Measurements from ENCODE around the gene MAP4K3. TPM values are rescaled to one million over a fixed set of nuclear protein-coding genes. Genes with fewer than 3 reads are reported as not detected.

MAP4K3 gene
- total and polyA plus RNA-seq, 11 donors: 14.5 to 45.4 (median 33.4) TPM

- H3K27ac ChIP-seq: peak overlapping the region; percentile 27 to 83 (median 55)
- H3K4me1 ChIP-seq: peaks cover 4 to 61% (median 46%) of the 10 kb centered on the region in 12 donors
- TF ChIP-seq POLR2A (IDR thresholded peaks at IDR 0.05) (no peak), CTCF (IDR thresholded peaks at IDR 0.05) (peak; percentile 47 to 82 (median 63))
- intact Hi-C loops (cut with DNase I): loop anchor here (1.0 to 10.0 kb wide), 19 partner anchors 52 to 355 kb away; partner anchors contain the start of gene MAP4K3 (in 6 of the 10)
- peak; percentile 62 to 81 (median 75) for ATAC-seq
- DNase-seq: peak in 1 of 5 donors; percentile 22
- H3K27me3 ChIP-seq: no peaks in the 10 kb centered on the region
- peaks cover 0 to 11% (median 0%) of the 10 kb centered on the region in 9 donors for H3K36me3 ChIP-seq
- H3K4me3 ChIP-seq: peak overlapping the region in 2 of 12 donors; percentile 1 to 10
- peaks cover 0 to 5% (median 0%) of the 10 kb centered on the region in 12 donors for H3K9me3 ChIP-seq
Observed at GRCh38 chr2:39379643-39380524, 57.2 kb downstream of the MAP4K3 start.

GRCh38 chr2:39378968-39379367, 58.1 kb downstream of the MAP4K3 start:
- 21 to 27% (median 24%) methylated on average over 1 of the region's 1 CpG for WGBS, 4 donors
- ATAC-seq: no peak
- Histone ChIP-seq H3K27me3 (no peaks in the 10 kb centered on the region), H3K4me3 (peak overlapping the region in 2 of 12 donors; percentile 1 to 10), H3K36me3 (peaks cover 0 to 11% (median 0%) of the 10 kb centered on the region in 9 donors), H3K27ac (peak overlapping the region in 10 of 12 donors; percentile 27 to 83 (median 58)), H3K4me1 (peaks cover 4 to 61% (median 46%) of the 10 kb centered on the region in 12 donors), H3K9me3 (peaks cover 0 to 5% (median 0%) of the 10 kb centered on the region in 12 donors)
- TF ChIP-seq POLR2A (IDR thresholded peaks at IDR 0.05) (no peak), CTCF (IDR thresholded peaks at IDR 0.05) (no peak)
- intact Hi-C loops (cut with DNase I): loop anchor here in 9 of 10 donors (1.0 to 10.0 kb wide), 11 partner anchors 58 to 356 kb away; partner anchors contain the start of gene MAP4K3 (in 1 of the 9)
- DNase-seq: no peak

- H3K27me3 ChIP-seq: no peaks in the 10 kb centered on the region
- peaks cover 0 to 17% (median 0%) of the 10 kb centered on the region in 9 donors for H3K36me3 ChIP-seq
- intact Hi-C loops (cut with DNase I): loop anchor here in 9 of 10 donors (5.0 to 10.0 kb wide), 8 partner anchors 120 to 357 kb away; no protein-coding TSS in a partner anchor
- ATAC-seq (peak in 2 of 4 donors; percentile 24 to 31), DNase-seq (no peak)
- TF ChIP-seq CTCF (IDR thresholded peaks at IDR 0.05) (no peak), POLR2A (IDR thresholded peaks at IDR 0.05) (no peak)
- WGBS, 4 donors: 48 to 52% (median 50%) methylated on average over 2 of the region's 2 CpGs
- H3K4me3 ChIP-seq: no peak overlapping the region
- H3K27ac ChIP-seq: peak overlapping the region in 9 of 12 donors; percentile 23 to 73 (median 55)
- H3K4me1 ChIP-seq: peaks cover 0 to 55% (median 46%) of the 10 kb centered on the region in 12 donors
- peaks cover 0 to 17% (median 0%) of the 10 kb centered on the region in 12 donors for H3K9me3 ChIP-seq
Observed at GRCh38 chr2:39377226-39377939, 59.7 kb downstream of the MAP4K3 start.

All from heart left ventricle (tissue), 16 donors.